Heart left ventricle (tissue), 16 donors: ENCODE measurements around the gene POLH. TPM values are rescaled to one million over a fixed set of nuclear protein-coding genes. Genes with fewer than 3 reads are reported as not detected.

ENCODE experiments used
- ATAC-seq, 4 donors: fragments of 200-7000 bp; cut with Tn5 transposase; one replicate each; pipeline ENCODE4 v1.9.1; 2020 to 2022; ENCODE audit warnings: moderate library complexity in 4 of 4, mild to moderate bottlenecking in 3 of 4, moderate number of reproducible peaks in 1 of 4
- DNase-seq, 5 donors: peaks; one replicate each; pipeline ENCODE4 v3.0.0-alpha.2; 2020
- H3K27ac ChIP-seq, 12 donors: fragments of 200-600 bp; sonication (generic) in 4 of 12; one replicate each; pipeline versions ENCODE4 v1.5.0 to v1.8.0; 2016 to 2022; ENCODE audit warnings: mild to moderate bottlenecking in 2 of 12
- H3K27me3 ChIP-seq, 9 donors: fragments of 200-600 bp; sonication (generic) in 2 of 9; one replicate each; pipeline versions ENCODE4 v1.5.1 to v1.8.0; 2016 to 2022; ENCODE audit warnings: mild to moderate bottlenecking in 3 of 9
- H3K36me3 ChIP-seq, 9 donors: fragments of 200-600 bp; sonication (generic) in 2 of 9; one replicate each; pipeline versions ENCODE4 v1.5.0 to v1.8.0; 2018 to 2022; ENCODE audit warnings: mild to moderate bottlenecking in 2 of 9
- H3K4me1 ChIP-seq, 12 donors: fragments of 200-600 bp; sonication (generic) in 4 of 12; one replicate each; pipeline versions ENCODE4 v1.5.0 to v1.8.0; 2016 to 2022; ENCODE audit warnings: mild to moderate bottlenecking in 3 of 12
- H3K4me3 ChIP-seq, 12 donors: fragments of 200-600 bp; sonication (generic) in 4 of 12; one replicate each; pipeline versions ENCODE4 v1.5.0 to v1.8.0; 2017 to 2022; ENCODE audit warnings: mild to moderate bottlenecking in 9 of 12, moderate library complexity in 4 of 12
- H3K9me3 ChIP-seq, 12 donors: fragments of 200-600 bp; sonication (generic) in 4 of 12; one replicate each; pipeline versions ENCODE4 v1.5.0 to v1.8.0; 2016 to 2022; ENCODE audit warnings: mild to moderate bottlenecking in 1 of 12
- POLR2A ChIP-seq, 2 donors: fragments of 450-650 bp; IDR thresholded peaks; one replicate each; pipeline ENCODE4 v1.6.1; 2017; ENCODE audit warnings: antibody characterized with exemption in 2 of 2, mild to moderate bottlenecking in 2 of 2, moderate library complexity in 2 of 2
- WGBS, 4 donors: extraction: QIAGEN DNeasy Blood & Tissue Kit in 2 of 4; methylation state at CpG; one replicate each; pipeline versions ENCODE4 v1.1.5 to v1.1.7; 2013 to 2018; 5-methylcytosine and 5-hydroxymethylcytosine counted together
- intact Hi-C, 10 donors: fragments of 100-400 bp; cut with DNase I; formaldehyde crosslinking; loops; one replicate each; pipeline versions ENCODE4 v1.11.1 to v1.14.2; 2022
- polyA plus RNA-seq, 2 donors: library from polyadenylated mRNA; stranded (reverse); fragments of 200-250 nt; gene quantifications; one replicate each; pipeline ENCODE4 v1.2.3, GENCODE V29; 2013
- total RNA-seq, 9 donors: library from RNA; depleted of rRNA in 2 of 9; stranded (reverse); fragments of >200 nt in 2 of 9; fragmentation: NEBNext Ultra II Directional in 3 of 9; extraction: Animal tissue kit (Norgen Biotek cat#: 25700) in 3 of 9; gene quantifications; one replicate each; pipeline versions ENCODE4 v1.1.0 to v1.2.4, GENCODE V29; 2016 to 2023
- TF ChIP-seq, protein P1 (sequence below), 12 donors: fragments of 200-600 bp; sonication (generic) in 4 of 12; IDR thresholded peaks; one replicate each; pipeline versions ENCODE4 v1.5.0 to v1.8.0; 2018 to 2022; ENCODE audit warnings: antibody characterized with exemption in 12 of 12, mild to moderate bottlenecking in 5 of 12
- donor health status: ischemic (EF 13 %, LVEDD 7.1; RV severe dilation, severe dysfunction).
- donor health status: healthy with polysubstance abuse.
- donor health status: DM: no; HTN: yes; CAD: no.
- donor health status: DM: no; HTN: no; CAD: no.
- donor health status: ischemic (EF 25% LVEDD 6.9; RV normal size, moderate dysfunction).
- donor health status: ischemic (EF 25% LVEDD 5.7; RV mildly dilated, moderate dysfunction).
- donor health status: healthy.
- donor health status: DM: yes; HTN: yes; CAD: no.
- donor health status: ischemic (EF 35%, LVEDD 5.7; RV mildly dilated, moderate dysfunction).
- donor health status: nonischemic (EF 11% LVEDD 7.7; RV severe dilation, severe dysfunction).
- donor health status: DM: yes; HTN: yes; CAD: no.
- donor health status: PGD.
- donor health status: ischemic (EF 29% LVEDD 5.4; RV normal size, mild dysfunction).
- donor health status: nonischemic (EF 23%, LVEDD 6.1; RV moderate dilation, normal function).

The POLH gene
- total and polyA plus RNA-seq, 11 donors, result 2.3 to 12.2 (median 8.2) TPM

DNA sequence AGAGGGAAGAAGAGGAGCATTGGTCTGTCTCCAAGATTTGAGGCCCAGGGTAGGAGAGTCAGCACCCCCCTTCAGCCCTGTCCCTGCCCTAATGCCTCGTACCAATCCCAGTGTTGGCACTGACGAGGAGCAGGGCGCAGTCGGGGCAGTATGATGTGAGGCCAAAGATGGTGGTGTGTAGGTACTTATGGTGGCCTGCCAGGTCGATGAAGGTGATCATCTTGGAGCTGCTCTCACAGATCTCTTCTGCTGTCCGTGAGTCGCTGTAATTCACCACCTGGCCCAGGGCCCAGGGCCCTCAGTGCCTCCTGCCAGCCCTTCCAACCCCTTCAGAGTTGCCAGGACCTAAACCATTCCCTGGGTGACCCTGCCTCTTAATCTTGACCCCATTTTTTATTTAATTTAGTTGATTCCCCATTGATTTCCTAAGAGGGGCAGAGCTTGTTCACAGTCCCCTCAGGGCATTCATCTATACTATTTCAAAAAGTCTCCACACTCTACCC, 48.9 kb downstream of the POLH start:
- H3K4me3 ChIP-seq, result no peak overlapping the region
- TF ChIP-seq, protein P1, sequence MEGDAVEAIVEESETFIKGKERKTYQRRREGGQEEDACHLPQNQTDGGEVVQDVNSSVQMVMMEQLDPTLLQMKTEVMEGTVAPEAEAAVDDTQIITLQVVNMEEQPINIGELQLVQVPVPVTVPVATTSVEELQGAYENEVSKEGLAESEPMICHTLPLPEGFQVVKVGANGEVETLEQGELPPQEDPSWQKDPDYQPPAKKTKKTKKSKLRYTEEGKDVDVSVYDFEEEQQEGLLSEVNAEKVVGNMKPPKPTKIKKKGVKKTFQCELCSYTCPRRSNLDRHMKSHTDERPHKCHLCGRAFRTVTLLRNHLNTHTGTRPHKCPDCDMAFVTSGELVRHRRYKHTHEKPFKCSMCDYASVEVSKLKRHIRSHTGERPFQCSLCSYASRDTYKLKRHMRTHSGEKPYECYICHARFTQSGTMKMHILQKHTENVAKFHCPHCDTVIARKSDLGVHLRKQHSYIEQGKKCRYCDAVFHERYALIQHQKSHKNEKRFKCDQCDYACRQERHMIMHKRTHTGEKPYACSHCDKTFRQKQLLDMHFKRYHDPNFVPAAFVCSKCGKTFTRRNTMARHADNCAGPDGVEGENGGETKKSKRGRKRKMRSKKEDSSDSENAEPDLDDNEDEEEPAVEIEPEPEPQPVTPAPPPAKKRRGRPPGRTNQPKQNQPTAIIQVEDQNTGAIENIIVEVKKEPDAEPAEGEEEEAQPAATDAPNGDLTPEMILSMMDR (IDR thresholded peaks at IDR 0.05), result no peak
- TF ChIP-seq POLR2A (IDR thresholded peaks at IDR 0.05), result no peak
- no peak for DNase-seq
- no peaks in the 10 kb centered on the region for H3K9me3 ChIP-seq
- no peaks in the 10 kb centered on the region for H3K27me3 ChIP-seq
- 78 to 86% (median 80%) methylated on average over 7 of the region's 7 CpGs for WGBS, 4 donors
- H3K4me1 ChIP-seq, result peaks cover 3 to 26% (median 19%) of the 10 kb centered on the region in 12 donors
- H3K36me3 ChIP-seq, result peaks cover 2 to 69% (median 62%) of the 10 kb centered on the region in 9 donors
- ATAC-seq, result no peak
- intact Hi-C loops, result no loop called here
- H3K27ac ChIP-seq, result no peak overlapping the region

DNA sequence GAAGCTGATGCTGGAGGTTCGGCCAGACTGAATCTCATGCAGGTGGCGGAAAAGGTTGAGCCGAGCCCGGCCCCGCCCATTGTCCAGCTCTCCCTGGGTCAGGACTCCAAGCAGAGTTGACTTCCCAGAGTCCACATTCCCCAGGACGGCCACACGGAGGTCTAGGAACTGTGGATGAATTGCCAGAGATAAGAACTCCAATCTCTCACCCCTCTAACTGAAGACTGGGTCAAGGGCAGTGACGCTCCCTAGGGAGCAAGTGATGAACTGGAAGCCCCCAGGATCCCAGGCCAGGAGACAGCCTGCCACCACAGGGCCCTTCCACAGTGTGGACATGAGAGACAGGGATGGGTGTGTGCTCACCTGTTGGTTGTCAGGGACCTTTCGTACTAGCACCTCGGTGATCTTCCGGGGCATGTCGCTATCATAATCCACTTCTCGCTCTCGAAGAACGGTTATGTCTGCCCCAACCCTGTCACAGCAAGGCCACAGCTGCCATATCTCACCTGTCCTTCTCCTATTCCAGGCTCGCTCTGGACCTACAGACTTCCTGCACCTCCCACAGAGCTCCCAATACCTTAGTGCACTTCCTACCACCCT, 49.5 kb downstream of the POLH start:
- Histone ChIP-seq H3K4me3 (no peak overlapping the region), H3K9me3 (no peaks in the 10 kb centered on the region), H3K36me3 (peaks cover 2 to 62% (median 56%) of the 10 kb centered on the region in 9 donors), H3K27me3 (no peaks in the 10 kb centered on the region), H3K4me1 (peaks cover 3 to 32% (median 23%) of the 10 kb centered on the region in 12 donors), H3K27ac (no peak overlapping the region)
- DNase-seq, result no peak
- TF ChIP-seq, protein P1 (IDR thresholded peaks at IDR 0.05), result no peak
- TF ChIP-seq POLR2A (IDR thresholded peaks at IDR 0.05), result no peak
- intact Hi-C loops, result no loop called here
- WGBS, 4 donors, result 85 to 96% (median 94%) methylated on average over 15 to 16 of the region's 16 CpGs
- ATAC-seq, result no peak

DNA sequence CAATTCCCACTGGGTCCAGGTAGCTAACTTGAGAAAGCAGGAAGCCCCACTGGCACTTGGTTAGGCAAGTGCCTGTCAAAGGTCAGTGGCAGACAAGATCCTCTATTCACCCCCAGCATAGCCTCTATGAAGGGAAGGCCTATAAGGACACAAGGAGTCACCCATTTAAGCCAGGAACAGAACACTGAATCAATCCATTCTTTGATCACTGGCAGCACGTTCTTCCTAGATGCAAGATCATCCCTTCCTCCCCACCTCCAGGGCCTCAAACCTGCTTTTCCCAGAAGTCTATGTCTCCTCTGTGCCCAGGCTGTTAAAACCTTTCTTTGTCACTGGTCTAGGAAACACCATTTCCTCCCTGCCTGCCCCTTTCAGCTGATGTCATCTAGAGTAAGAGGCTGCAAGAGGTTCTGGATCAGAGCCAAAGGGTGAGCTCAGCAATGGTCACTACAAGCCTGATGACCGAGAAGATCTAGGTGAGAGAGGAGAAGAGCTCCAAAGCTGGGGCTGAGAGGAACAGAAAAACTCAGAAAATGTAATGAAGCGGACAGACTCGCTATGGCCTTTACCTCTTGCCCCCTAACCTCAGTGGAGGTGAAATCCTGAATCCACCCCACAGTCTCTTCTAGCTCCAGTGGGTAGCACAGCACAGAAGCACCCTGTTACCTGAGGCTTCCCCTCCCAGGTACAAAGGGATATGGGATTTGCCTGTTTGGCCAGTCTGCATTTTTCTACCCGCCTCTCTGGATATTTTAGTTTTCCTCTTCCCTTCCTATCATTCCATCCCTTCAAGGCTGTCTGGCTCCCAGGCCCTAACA, 51.2 kb downstream of the POLH start:
- 44 to 52% (median 49%) methylated on average over 5 of the region's 5 CpGs for WGBS, 4 donors
- no peak for TF ChIP-seq POLR2A (IDR thresholded peaks at IDR 0.05)
- TF ChIP-seq, protein P1 (IDR thresholded peaks at IDR 0.05), result no peak
- H3K27me3 ChIP-seq, result no peaks in the 10 kb centered on the region
- H3K27ac ChIP-seq, result peak overlapping the region in 11 of 12 donors; percentile 43 to 100 (median 97)
- H3K9me3 ChIP-seq, result no peaks in the 10 kb centered on the region
- H3K4me3 ChIP-seq, result peak overlapping the region in 8 of 12 donors; percentile 4 to 97 (median 70)
- ATAC-seq (peak in 3 of 4 donors; percentile 15 to 25 (median 18)), DNase-seq (peak in 4 of 5 donors; percentile 83 to 92 (median 86))
- H3K4me1 ChIP-seq, result peaks cover 3 to 34% (median 26%) of the 10 kb centered on the region in 12 donors
- H3K36me3 ChIP-seq, result peaks cover 2 to 45% (median 39%) of the 10 kb centered on the region in 9 donors
- intact Hi-C loops, result no loop called here
